SW480 (cell line): ENCODE data around the gene NIT1.

Experiments
- DNase-seq: peaks from one replicate; pipeline ENCODE4 v3.0.0-alpha.2; 2016; ENCODE audit warnings: low spot score

Gene NIT1

GRCh38 chr1:161153682-161154337, 35.9 kb downstream of the NIT1 start, which contains the start of gene UFC1:
Gene UFC1, plus strand, starts transcription at chr1:161153978. Its CDS starts 20 bp downstream, at chr1:161153998.
- peak; percentile 95 for DNase-seq

GRCh38 chr1:161157867-161158266, 40.0 kb downstream of the NIT1 start:
- no peak for DNase-seq

GRCh38 chr1:161158316-161159010, 40.6 kb downstream of the NIT1 start:
- DNase-seq: no peak

- peak; percentile 84 for DNase-seq
Measured at GRCh38 chr1:161159087-161159912, 41.4 kb downstream of the NIT1 start, which contains the start of gene USP21. Gene USP21, plus strand, starts transcription at chr1:161159500. Its CDS starts 1,141 bp downstream, at chr1:161160641.

GRCh38 chr1:161159913-161160243, 42.0 kb downstream of the NIT1 start:
- no peak for DNase-seq

- no peak for DNase-seq
Measured at GRCh38 chr1:161160671-161161145, 42.8 kb downstream of the NIT1 start.

GRCh38 chr1:161161652-161162051, 43.7 kb downstream of the NIT1 start:
- DNase-seq: no peak

- DNase-seq: no peak
Measured at GRCh38 chr1:161162052-161162451, 44.1 kb downstream of the NIT1 start.

- no peak for DNase-seq
Measured at GRCh38 chr1:161162806-161163205, 44.9 kb downstream of the NIT1 start.

GRCh38 chr1:161163793-161164192, 45.9 kb downstream of the NIT1 start:
- DNase-seq: no peak

- no peak for DNase-seq
Measured at GRCh38 chr1:161164901-161165610, 47.2 kb downstream of the NIT1 start.

GRCh38 chr1:161165742-161166668, 48.1 kb downstream of the NIT1 start, which contains the start of gene PPOX:
Gene PPOX, plus strand, starts transcription at chr1:161166426. Its CDS starts 422 bp downstream, at chr1:161166848.
- DNase-seq: peak; percentile 98

GRCh38 chr1:161166669-161167548, 49.0 kb downstream of the NIT1 start:
- peak; percentile 48 for DNase-seq

- DNase-seq: no peak
Measured at GRCh38 chr1:161168906-161169305, 51.0 kb downstream of the NIT1 start.
